K562 (cell line): Measurements from ENCODE around the gene DUSP3. TPM values are rescaled to one million over a fixed set of nuclear protein-coding genes. Genes with fewer than 3 reads are reported as not detected.

ENCODE experiments used
- MAFG ChIP-seq: fragments of 450-650 bp; conservative IDR thresholded peaks from 2 replicates; pipeline ENCODE4 v1.6.1; 2016; ENCODE audit warnings: missing genetic modification characterization, missing compliant biosample characterization
- MEIS2 ChIP-seq: fragments of 450-650 bp; IDR thresholded peaks from 2 replicates; pipeline ENCODE4 v1.6.1; 2014; ENCODE audit warnings: mild to moderate bottlenecking; ENCODE audit not compliant: partially characterized antibody
- NFE2 ChIP-seq: IDR thresholded peaks from 2 replicates; pipeline ENCODE4 v1.6.1; 2014; ENCODE audit warnings: antibody characterized with exemption, low read depth
- PCBP2 ChIP-seq: fragments of 200-400 bp; formaldehyde crosslinking; IDR thresholded peaks from 2 replicates; pipeline ENCODE4 v1.6.1; 2018; ENCODE audit warnings: low read length, low read depth, mild to moderate bottlenecking, moderate library complexity; ENCODE audit not compliant: poor library complexity, severe bottlenecking
- POLR2AphosphoS5 ChIP-seq: IDR thresholded peaks from 2 replicates; pipeline ENCODE4 v1.6.1; 2011; ENCODE audit warnings: mild to moderate bottlenecking, low read depth, low read length, moderate library complexity; ENCODE audit not compliant: control insufficient read depth, insufficient read depth
- PTTG1 ChIP-seq: fragments of 450-650 bp; IDR thresholded peaks from 2 replicates; pipeline ENCODE4 v1.6.1; 2016; ENCODE audit warnings: low read depth, mild to moderate bottlenecking, missing genetic modification characterization, missing compliant biosample characterization
- SFPQ ChIP-seq: fragments of 200-400 bp; formaldehyde crosslinking; IDR thresholded peaks from 2 replicates; pipeline ENCODE4 v1.6.1; 2017; ENCODE audit warnings: mild to moderate bottlenecking, low read depth, low read length, moderate library complexity
- SMARCA4 ChIP-seq: fragments of 450-650 bp; IDR thresholded peaks from 2 replicates; pipeline ENCODE4 v1.6.1; 2016
- SMARCA5 ChIP-seq: fragments of 450-650 bp; IDR thresholded peaks from 2 replicates; pipeline ENCODE4 v1.6.1; 2016
- TBL1XR1 ChIP-seq, 2 experiments: IDR thresholded peaks; 2 replicates each; pipeline ENCODE4 v1.6.1; 2012; ENCODE audit warnings: improper control_type of control experiment in 2 of 2, low read length in 2 of 2, mild to moderate bottlenecking in 1 of 2
- ZFP1 ChIP-seq: fragments of 450-650 bp; formaldehyde crosslinking; IDR thresholded peaks from 2 replicates; pipeline ENCODE4 v1.4.0; 2020; ENCODE audit warnings: mild to moderate bottlenecking, mixed read lengths
- ZNF583 ChIP-seq: fragments of 250-450 bp; sonication (Bioruptor Pico); IDR thresholded peaks from 2 replicates; pipeline ENCODE4 v1.4.0; 2020
- ZSCAN29 ChIP-seq: fragments of 450-650 bp; IDR thresholded peaks from 2 replicates; pipeline ENCODE4 v1.6.1; 2017
- polyA plus RNA-seq, 8 experiments: library from polyadenylated mRNA; depleted of rRNA in 4 of 8; stranded (reverse) in 5 of 8; unstranded in 3 of 8; fragments of >200 nt; fragmentation: Nextera tagmentation in 2 of 8; fragmentation: Illumina TruSeq in 1 of 8; extraction: Ambion mirVana in 2 of 8; extraction: Trizol in 1 of 8; gene quantifications; 2 replicates each; pipeline versions ENCODE4 v1.2.1 to v1.2.3, GENCODE V29; 2011 to 2014; ENCODE audit warnings: inconsistent platforms in 1 of 8, missing spikeins in 1 of 8
- total RNA-seq, 7 experiments: library from RNA; depleted of rRNA in 6 of 7; stranded (reverse); fragments of >200 nt in 6 of 7; fragmentation: Illumina TruSeq in 2 of 7; extraction: Trizol in 2 of 7; gene quantifications; 2 replicates each; pipeline versions ENCODE4 v1.2.1 to v1.2.3, GENCODE V29; 2011 to 2021; ENCODE audit warnings: low replicate concordance in 1 of 7
- TF ChIP-seq, protein P1 (sequence below): fragments of 250-450 bp; sonication (Bioruptor Pico); IDR thresholded peaks from 2 replicates; pipeline ENCODE4 v1.5.0; 2021; ENCODE audit warnings: mild to moderate bottlenecking, moderate library complexity
- TF ChIP-seq, protein P2 (sequence below): fragments of 450-650 bp; IDR thresholded peaks from 2 replicates; pipeline ENCODE4 v1.6.1; 2017; ENCODE audit warnings: antibody characterized with exemption
- TF ChIP-seq, protein P3 (sequence below): fragments of 250-450 bp; sonication (Bioruptor Pico); IDR thresholded peaks from 2 replicates; pipeline ENCODE4 v1.4.0; 2020
- TF ChIP-seq, protein P4 (sequence below): fragments of 250-450 bp; sonication (Bioruptor Pico); IDR thresholded peaks from 2 replicates; pipeline ENCODE4 v1.8.0; 2022; ENCODE audit warnings: inconsistent platforms, mild to moderate bottlenecking, moderate library complexity, borderline replicate concordance
- TF ChIP-seq, protein P5 (sequence below): fragments of 250-450 bp; sonication (Bioruptor Pico); IDR thresholded peaks from 2 replicates; pipeline ENCODE4 v1.8.0; 2022; ENCODE audit warnings: moderate library complexity, mild to moderate bottlenecking, inconsistent platforms

Gene DUSP3
- total and polyA plus RNA-seq, 9 of the 15 experiments (the other 6 are each of a cell fraction or from before 2014, with no cell fraction given), result 4.1 to 19.8 (median 12.3) TPM

- TF ChIP-seq, protein P1, sequence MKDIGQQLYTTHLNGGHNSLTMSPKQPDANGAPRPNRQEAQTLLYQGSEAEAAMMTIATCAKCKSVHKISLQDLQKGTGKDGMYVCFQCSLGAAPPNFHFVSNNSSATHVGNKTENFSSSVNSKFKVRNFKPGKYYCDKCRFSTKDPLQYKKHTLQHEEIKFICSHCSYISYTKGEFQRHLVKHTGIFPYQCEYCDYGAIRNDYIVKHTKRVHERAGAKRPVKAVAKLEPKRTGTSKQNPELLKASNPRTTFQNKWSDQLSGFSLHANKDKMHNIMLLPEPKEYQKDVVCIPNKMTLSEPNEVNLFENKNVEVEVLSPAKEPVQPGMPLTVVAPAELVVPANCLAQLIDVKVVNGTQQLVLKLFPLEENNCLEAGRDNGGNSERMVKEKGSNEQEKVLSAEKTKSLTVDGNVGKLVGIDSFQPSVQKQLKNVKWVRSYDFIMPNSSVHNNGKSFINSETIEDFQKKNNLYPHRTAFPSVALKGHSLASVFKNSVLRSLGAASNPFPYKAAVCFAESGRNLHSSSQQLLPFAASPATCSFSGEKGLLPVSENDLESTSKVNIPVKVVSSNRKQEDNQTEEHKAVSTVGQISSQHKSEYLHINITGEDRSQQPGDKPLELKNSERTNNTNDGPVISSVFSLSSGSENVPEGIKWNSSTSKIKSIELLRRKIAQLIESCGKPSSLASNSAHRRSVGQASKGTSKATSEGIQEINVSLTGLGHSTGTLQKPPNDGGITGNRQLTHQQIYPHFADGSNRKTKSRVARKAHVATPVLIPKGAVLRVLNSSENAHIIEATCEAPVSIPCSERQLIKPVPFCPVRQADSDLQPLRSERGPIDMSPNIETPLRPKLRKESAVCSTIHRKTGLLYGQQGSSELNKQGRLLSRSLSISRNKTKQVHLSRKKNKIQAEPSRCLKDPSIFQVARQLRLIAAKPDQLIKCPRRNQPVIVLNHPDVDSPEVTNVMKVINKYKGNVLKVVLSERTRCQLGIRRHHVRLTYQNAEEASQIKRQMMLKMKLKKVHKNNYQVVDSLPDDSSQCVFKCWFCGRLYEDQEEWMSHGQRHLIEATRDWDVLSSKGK (CRISPR knock-in tag), result no peak
- TF ChIP-seq, protein P2, sequence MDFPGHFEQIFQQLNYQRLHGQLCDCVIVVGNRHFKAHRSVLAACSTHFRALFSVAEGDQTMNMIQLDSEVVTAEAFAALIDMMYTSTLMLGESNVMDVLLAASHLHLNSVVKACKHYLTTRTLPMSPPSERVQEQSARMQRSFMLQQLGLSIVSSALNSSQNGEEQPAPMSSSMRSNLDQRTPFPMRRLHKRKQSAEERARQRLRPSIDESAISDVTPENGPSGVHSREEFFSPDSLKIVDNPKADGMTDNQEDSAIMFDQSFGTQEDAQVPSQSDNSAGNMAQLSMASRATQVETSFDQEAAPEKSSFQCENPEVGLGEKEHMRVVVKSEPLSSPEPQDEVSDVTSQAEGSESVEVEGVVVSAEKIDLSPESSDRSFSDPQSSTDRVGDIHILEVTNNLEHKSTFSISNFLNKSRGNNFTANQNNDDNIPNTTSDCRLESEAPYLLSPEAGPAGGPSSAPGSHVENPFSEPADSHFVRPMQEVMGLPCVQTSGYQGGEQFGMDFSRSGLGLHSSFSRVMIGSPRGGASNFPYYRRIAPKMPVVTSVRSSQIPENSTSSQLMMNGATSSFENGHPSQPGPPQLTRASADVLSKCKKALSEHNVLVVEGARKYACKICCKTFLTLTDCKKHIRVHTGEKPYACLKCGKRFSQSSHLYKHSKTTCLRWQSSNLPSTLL, result peak; percentile 64
- TF ChIP-seq, protein P3, sequence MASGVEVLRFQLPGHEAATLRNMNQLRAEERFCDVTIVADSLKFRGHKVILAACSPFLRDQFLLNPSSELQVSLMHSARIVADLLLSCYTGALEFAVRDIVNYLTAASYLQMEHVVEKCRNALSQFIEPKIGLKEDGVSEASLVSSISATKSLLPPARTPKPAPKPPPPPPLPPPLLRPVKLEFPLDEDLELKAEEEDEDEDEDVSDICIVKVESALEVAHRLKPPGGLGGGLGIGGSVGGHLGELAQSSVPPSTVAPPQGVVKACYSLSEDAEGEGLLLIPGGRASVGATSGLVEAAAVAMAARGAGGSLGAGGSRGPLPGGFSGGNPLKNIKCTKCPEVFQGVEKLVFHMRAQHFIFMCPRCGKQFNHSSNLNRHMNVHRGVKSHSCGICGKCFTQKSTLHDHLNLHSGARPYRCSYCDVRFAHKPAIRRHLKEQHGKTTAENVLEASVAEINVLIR (CRISPR knock-in tag), result no peak
- TF ChIP-seq MEIS2, result no peak
- TF ChIP-seq, protein P4, sequence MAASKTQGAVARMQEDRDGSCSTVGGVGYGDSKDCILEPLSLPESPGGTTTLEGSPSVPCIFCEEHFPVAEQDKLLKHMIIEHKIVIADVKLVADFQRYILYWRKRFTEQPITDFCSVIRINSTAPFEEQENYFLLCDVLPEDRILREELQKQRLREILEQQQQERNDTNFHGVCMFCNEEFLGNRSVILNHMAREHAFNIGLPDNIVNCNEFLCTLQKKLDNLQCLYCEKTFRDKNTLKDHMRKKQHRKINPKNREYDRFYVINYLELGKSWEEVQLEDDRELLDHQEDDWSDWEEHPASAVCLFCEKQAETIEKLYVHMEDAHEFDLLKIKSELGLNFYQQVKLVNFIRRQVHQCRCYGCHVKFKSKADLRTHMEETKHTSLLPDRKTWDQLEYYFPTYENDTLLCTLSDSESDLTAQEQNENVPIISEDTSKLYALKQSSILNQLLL, result no peak
- no peak for TF ChIP-seq SMARCA5
- peak; percentile 94 for TF ChIP-seq MAFG (tag)
- TF ChIP-seq ZFP1 (CRISPR knock-in tag), result no peak
- TF ChIP-seq, protein P5, sequence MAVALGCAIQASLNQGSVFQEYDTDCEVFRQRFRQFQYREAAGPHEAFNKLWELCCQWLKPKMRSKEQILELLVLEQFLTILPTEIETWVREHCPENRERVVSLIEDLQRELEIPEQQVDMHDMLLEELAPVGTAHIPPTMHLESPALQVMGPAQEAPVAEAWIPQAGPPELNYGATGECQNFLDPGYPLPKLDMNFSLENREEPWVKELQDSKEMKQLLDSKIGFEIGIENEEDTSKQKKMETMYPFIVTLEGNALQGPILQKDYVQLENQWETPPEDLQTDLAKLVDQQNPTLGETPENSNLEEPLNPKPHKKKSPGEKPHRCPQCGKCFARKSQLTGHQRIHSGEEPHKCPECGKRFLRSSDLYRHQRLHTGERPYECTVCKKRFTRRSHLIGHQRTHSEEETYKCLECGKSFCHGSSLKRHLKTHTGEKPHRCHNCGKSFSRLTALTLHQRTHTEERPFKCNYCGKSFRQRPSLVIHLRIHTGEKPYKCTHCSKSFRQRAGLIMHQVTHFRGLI (CRISPR knock-in tag), result no peak
- TF ChIP-seq ZNF583 (CRISPR knock-in tag), result no peak
- no peak for TF ChIP-seq SFPQ
- peak; percentile 55; the same call in 1 of the 2 replicates for TF ChIP-seq NFE2
- no peak for TF ChIP-seq POLR2AphosphoS5
- 0 out of 2 replicates have a peak, but pooled peaks have one; percentile 21 for TF ChIP-seq SMARCA4
- no peak for TF ChIP-seq ZSCAN29
- TF ChIP-seq PCBP2, result no peak
- no peak for TF ChIP-seq TBL1XR1 (IDR thresholded peaks at IDR 0.05; ENCODE audit: low read length in 2 of 2)
- no peak for TF ChIP-seq PTTG1 (tag)
Observed at GRCh38 chr17:43719578-43719977, 59.2 kb downstream of the DUSP3 start (continued).
